T-helper 1 cell treated with Interleukin-12 subunit alpha and Interleukin-12 subunit beta and Interleukin-4 antibody, amounts not matched to agents 30 μg/mL and 1 μg/mL, for 36 hours (primary cell): Measurements from ENCODE around the gene PIP5KL1.

Experiments
- H3K27ac Mint-ChIP-seq: one replicate; pipeline ENCODE4 v1.8.0; 2021; ENCODE audit warnings: mild to moderate bottlenecking, mixed read lengths
- H3K27me3 Mint-ChIP-seq: one replicate; pipeline ENCODE4 v1.8.0; 2021; ENCODE audit warnings: low read depth, mixed read lengths
- H3K36me3 Mint-ChIP-seq: one replicate; pipeline ENCODE4 v1.8.0; 2021; ENCODE audit warnings: low read depth, mixed read lengths
- H3K4me1 Mint-ChIP-seq: one replicate; pipeline ENCODE4 v1.8.0; 2021; ENCODE audit warnings: low read depth, mixed read lengths
- H3K4me3 Mint-ChIP-seq: one replicate; pipeline ENCODE4 v1.8.0; 2021; ENCODE audit warnings: mild to moderate bottlenecking, moderate library complexity, mixed read lengths
- H3K9me3 Mint-ChIP-seq: one replicate; pipeline ENCODE4 v1.8.0; 2021; ENCODE audit warnings: mixed read lengths

The PIP5KL1 gene

GRCh38 chr9:127930231-127931091 lies at the start of gene PIP5KL1:
PIP5KL1 (minus strand) TSS chr9:127930777; CDS start chr9:127930752, 25 bp downstream.
- no peaks in the 10 kb centered on the region for H3K9me3 Mint-ChIP-seq
- H3K36me3 Mint-ChIP-seq = peaks cover 10% of the 10 kb centered on the region
- peaks cover 24% of the 10 kb centered on the region for H3K4me1 Mint-ChIP-seq
- H3K27ac Mint-ChIP-seq = peak within 1 kb of the TSS; percentile 56
- peaks cover 17% of the 10 kb centered on the region for H3K27me3 Mint-ChIP-seq
- peak within 1 kb of the TSS; percentile 78 for H3K4me3 Mint-ChIP-seq

- Mint-ChIP-seq H3K4me1 (peaks cover 55% of the 10 kb centered on the region), H3K4me3 (peak overlapping the region; percentile 90), H3K27ac (peak overlapping the region; percentile 76), H3K27me3 (no peaks in the 10 kb centered on the region), H3K9me3 (no peaks in the 10 kb centered on the region), H3K36me3 (peaks cover 26% of the 10 kb centered on the region)
These were observed 49.6 kb upstream of the PIP5KL1 start for GRCh38 chr9:127980060-127980705.

- Mint-ChIP-seq H3K4me3 (peak overlapping the region; percentile 90), H3K27ac (peak overlapping the region; percentile 76), H3K36me3 (peaks cover 30% of the 10 kb centered on the region), H3K4me1 (peaks cover 57% of the 10 kb centered on the region), H3K27me3 (no peaks in the 10 kb centered on the region), H3K9me3 (no peaks in the 10 kb centered on the region)
These were observed 48.9 kb upstream of the PIP5KL1 start for GRCh38 chr9:127979333-127980059.

GRCh38 chr9:127979015-127979332 lies 48.4 kb upstream of the PIP5KL1 start:
- H3K27me3 Mint-ChIP-seq = no peaks in the 10 kb centered on the region
- no peaks in the 10 kb centered on the region for H3K9me3 Mint-ChIP-seq
- H3K27ac Mint-ChIP-seq = peak overlapping the region; percentile 68
- H3K36me3 Mint-ChIP-seq = peaks cover 35% of the 10 kb centered on the region
- peaks cover 62% of the 10 kb centered on the region for H3K4me1 Mint-ChIP-seq
- H3K4me3 Mint-ChIP-seq = peak overlapping the region; percentile 90

GRCh38 chr9:127977884-127978647 lies 47.5 kb upstream of the PIP5KL1 start:
- peaks cover 59% of the 10 kb centered on the region for H3K4me1 Mint-ChIP-seq
- no peaks in the 10 kb centered on the region for H3K9me3 Mint-ChIP-seq
- H3K36me3 Mint-ChIP-seq = peaks cover 35% of the 10 kb centered on the region
- peak overlapping the region; percentile 59 for H3K27ac Mint-ChIP-seq
- H3K27me3 Mint-ChIP-seq = no peaks in the 10 kb centered on the region
- H3K4me3 Mint-ChIP-seq = peak overlapping the region; percentile 90

GRCh38 chr9:127977009-127977883 lies 46.7 kb upstream of the PIP5KL1 start:
- H3K4me3 Mint-ChIP-seq = peak overlapping the region; percentile 90
- H3K27me3 Mint-ChIP-seq = no peaks in the 10 kb centered on the region
- H3K9me3 Mint-ChIP-seq = no peaks in the 10 kb centered on the region
- H3K4me1 Mint-ChIP-seq = peaks cover 61% of the 10 kb centered on the region
- H3K36me3 Mint-ChIP-seq = peaks cover 37% of the 10 kb centered on the region
- H3K27ac Mint-ChIP-seq = peak overlapping the region; percentile 59

GRCh38 chr9:127976498-127976897 lies 45.9 kb upstream of the PIP5KL1 start:
- Mint-ChIP-seq H3K4me1 (peaks cover 64% of the 10 kb centered on the region), H3K36me3 (peaks cover 43% of the 10 kb centered on the region), H3K4me3 (peak overlapping the region; percentile 90), H3K9me3 (no peaks in the 10 kb centered on the region), H3K27me3 (no peaks in the 10 kb centered on the region), H3K27ac (peak overlapping the region; percentile 36)

- H3K9me3 Mint-ChIP-seq = no peaks in the 10 kb centered on the region
These were observed 45.1 kb upstream of the PIP5KL1 start for GRCh38 chr9:127975376-127976315.

GRCh38 chr9:127974769-127975261 lies 44.2 kb upstream of the PIP5KL1 start:
- no peaks in the 10 kb centered on the region for H3K9me3 Mint-ChIP-seq

More at GRCh38 chr9:127975376-127976315, 45.1 kb upstream of the PIP5KL1 start:
- peak overlapping the region; percentile 68 for H3K27ac Mint-ChIP-seq
- H3K27me3 Mint-ChIP-seq = no peaks in the 10 kb centered on the region
- peaks cover 66% of the 10 kb centered on the region for H3K4me1 Mint-ChIP-seq
- peak overlapping the region; percentile 90 for H3K4me3 Mint-ChIP-seq
- H3K36me3 Mint-ChIP-seq = peaks cover 43% of the 10 kb centered on the region

GRCh38 chr9:127974001-127974768 lies 43.6 kb upstream of the PIP5KL1 start:
- Mint-ChIP-seq H3K9me3 (no peaks in the 10 kb centered on the region), H3K4me1 (peaks cover 78% of the 10 kb centered on the region), H3K4me3 (peak overlapping the region; percentile 90), H3K27me3 (no peaks in the 10 kb centered on the region), H3K36me3 (peaks cover 39% of the 10 kb centered on the region), H3K27ac (peak overlapping the region; percentile 80)

More at GRCh38 chr9:127974769-127975261, 44.2 kb upstream of the PIP5KL1 start:
- Mint-ChIP-seq H3K4me3 (peak overlapping the region; percentile 90), H3K4me1 (peaks cover 73% of the 10 kb centered on the region), H3K27ac (peak overlapping the region; percentile 80), H3K27me3 (no peaks in the 10 kb centered on the region), H3K36me3 (peaks cover 41% of the 10 kb centered on the region)

GRCh38 chr9:127973169-127974000 lies 42.8 kb upstream of the PIP5KL1 start:
- no peaks in the 10 kb centered on the region for H3K9me3 Mint-ChIP-seq
- H3K27me3 Mint-ChIP-seq = no peaks in the 10 kb centered on the region
- H3K4me3 Mint-ChIP-seq = peak overlapping the region; percentile 90
- H3K4me1 Mint-ChIP-seq = peaks cover 82% of the 10 kb centered on the region
- peaks cover 40% of the 10 kb centered on the region for H3K36me3 Mint-ChIP-seq
- peak overlapping the region; percentile 98 for H3K27ac Mint-ChIP-seq
